Ascending aorta (tissue), 2 donors: ENCODE data around the gene CHDH. TPM values are rescaled to one million over a fixed set of nuclear protein-coding genes. Genes with fewer than 3 reads are reported as not detected.

Source experiments
- DNase-seq, 2 donors: peaks; one replicate each; pipeline ENCODE4 v3.0.0-alpha.2; 2019; ENCODE audit warnings: low spot score in 2 of 2
- H3K27ac ChIP-seq, 2 donors: fragments of 200-600 bp; sonication (generic); one replicate each; pipeline ENCODE4 v1.5.1; 2016 to 2017; ENCODE audit warnings: mild to moderate bottlenecking in 1 of 2
- H3K27me3 ChIP-seq: fragments of 200-600 bp; sonication (generic); one replicate; pipeline ENCODE4 v1.5.1; 2017
- H3K36me3 ChIP-seq, 2 donors: fragments of 200-600 bp; sonication (generic); one replicate each; pipeline ENCODE4 v1.5.1; 2016
- H3K4me1 ChIP-seq, 2 donors: fragments of 200-600 bp; sonication (generic); one replicate each; pipeline ENCODE4 v1.5.1; 2016 to 2017; ENCODE audit warnings: mild to moderate bottlenecking in 1 of 2
- H3K4me3 ChIP-seq, 2 donors: fragments of 200-600 bp; sonication (generic); one replicate each; pipeline ENCODE4 v1.5.1; 2016 to 2017; ENCODE audit warnings: mild to moderate bottlenecking in 1 of 2
- H3K9me3 ChIP-seq, 2 donors: fragments of 200-600 bp; sonication (generic); one replicate each; pipeline ENCODE4 v1.5.1; 2016
- CTCF ChIP-seq, 3 experiments: fragments of 200-600 bp in 2 of 3; fragments of 450-650 bp in 1 of 3; sonication (generic) in 2 of 3; IDR thresholded peaks; one replicate each; pipeline ENCODE4 v1.5.1; 2016 to 2019; ENCODE audit warnings: antibody characterized with exemption in 3 of 3, mild to moderate bottlenecking in 1 of 3, moderate library complexity in 1 of 3
- intact Hi-C: fragments of 100-400 bp; cut with DNase I; formaldehyde crosslinking; loops from one replicate; pipeline ENCODE4 v1.15.1; 2023
- total RNA-seq: library from RNA; depleted of rRNA; stranded (reverse); fragments of >200 nt; gene quantifications from one replicate; pipeline ENCODE4 v1.1.0, GENCODE V29; 2016

The CHDH gene
- 0.53 TPM for total RNA-seq

- intact Hi-C loops: loop anchor here (5.0 kb wide), 1 partner anchor 74 kb away; no protein-coding TSS in a partner anchor
- peak in 1 of 2 donors; percentile 73 for DNase-seq
- H3K9me3 ChIP-seq: no peaks in the 10 kb centered on the region
- H3K4me3 ChIP-seq: peak within 1 kb of the TSS; percentile 66 to 83
- peak within 1 kb of the TSS; percentile 34 to 63 for H3K27ac ChIP-seq
- H3K36me3 ChIP-seq: no peaks in the 10 kb centered on the region
- H3K27me3 ChIP-seq: no peaks in the 10 kb centered on the region
- no peak for TF ChIP-seq CTCF (IDR thresholded peaks at IDR 0.05)
- peaks cover 3 to 5% of the 10 kb centered on the region in 2 donors for H3K4me1 ChIP-seq
These were observed at the start of gene CHDH, which contains the start of gene IL17RB for GRCh38 chr3:53846134-53846850. Gene CHDH (minus strand): TSS chr3:53846419. CDS start chr3:53824008, 22,411 bp downstream. Gene IL17RB (plus strand): TSS chr3:53846568. CDS start chr3:53846589, 21 bp downstream.

GRCh38 chr3:53892286-53892637 lies 46.0 kb upstream of the CHDH start:
- intact Hi-C loops: loop anchor here (5.0 kb wide), 2 partner anchors 545 to 845 kb away; partner anchors contain the start of genes DCP1A and SFMBT1

GRCh38 chr3:53891497-53892285 lies 45.5 kb upstream of the CHDH start, which contains the start of gene SELENOK:
Gene SELENOK (minus strand): TSS chr3:53891859.
- Histone ChIP-seq H3K4me3 (peak within 1 kb of the TSS; percentile 82 to 87), H3K27me3 (no peaks in the 10 kb centered on the region), H3K27ac (peak within 1 kb of the TSS; percentile 79 to 98), H3K4me1 (peaks cover 3 to 16% of the 10 kb centered on the region in 2 donors), H3K36me3 (peaks cover 0 to 4% of the 10 kb centered on the region in 2 donors), H3K9me3 (no peaks in the 10 kb centered on the region)
- peak; percentile 98 to 100 for DNase-seq
- no peak for TF ChIP-seq CTCF (IDR thresholded peaks at IDR 0.05)
- intact Hi-C loops: loop anchor here (1.0 to 5.0 kb wide), 3 partner anchors 9 to 844 kb away; partner anchors contain the start of genes ACTR8, DCP1A and SFMBT1

More at GRCh38 chr3:53892286-53892637, 46.0 kb upstream of the CHDH start:
- H3K27ac ChIP-seq: peak overlapping the region; percentile 79 to 98
- H3K4me1 ChIP-seq: peaks cover 3 to 16% of the 10 kb centered on the region in 2 donors
- no peak for DNase-seq
- H3K9me3 ChIP-seq: no peaks in the 10 kb centered on the region
- no peaks in the 10 kb centered on the region for H3K27me3 ChIP-seq
- no peak for TF ChIP-seq CTCF (IDR thresholded peaks at IDR 0.05)
- H3K4me3 ChIP-seq: peak overlapping the region; percentile 82 to 87
- no peaks in the 10 kb centered on the region for H3K36me3 ChIP-seq

- Histone ChIP-seq H3K27me3 (no peaks in the 10 kb centered on the region), H3K27ac (peak overlapping the region; percentile 79 to 98), H3K4me3 (peak overlapping the region; percentile 82 to 87), H3K9me3 (no peaks in the 10 kb centered on the region), H3K4me1 (peaks cover 3 to 16% of the 10 kb centered on the region in 2 donors), H3K36me3 (peaks cover 0 to 7% of the 10 kb centered on the region in 2 donors)
- no peak for TF ChIP-seq CTCF (IDR thresholded peaks at IDR 0.05)
- no peak for DNase-seq
- intact Hi-C loops: loop anchor here (1.0 to 5.0 kb wide), 3 partner anchors 9 to 844 kb away; partner anchors contain the start of genes ACTR8, DCP1A and SFMBT1
These were observed 44.7 kb upstream of the CHDH start for GRCh38 chr3:53890726-53891475.

- Histone ChIP-seq H3K27ac (no peak overlapping the region), H3K27me3 (no peaks in the 10 kb centered on the region), H3K4me1 (peaks cover 3 to 16% of the 10 kb centered on the region in 2 donors), H3K36me3 (peaks cover 16 to 25% of the 10 kb centered on the region in 2 donors), H3K9me3 (no peaks in the 10 kb centered on the region), H3K4me3 (no peak overlapping the region)
- DNase-seq: no peak
- intact Hi-C loops: loop anchor here (10.0 kb wide), 1 partner anchor 1183 kb away; the partner anchor contains the start of genes GLT8D1 and SPCS1
- no peak for TF ChIP-seq CTCF (IDR thresholded peaks at IDR 0.05)
These were observed 42.0 kb upstream of the CHDH start for GRCh38 chr3:53888232-53888631.
